Measurements from ENCODE around the gene COA3.
A peak's percentile ranks its signal among the peaks of the same experiment; 100 is the strongest.

Gene COA3

GRCh38 chr17:42798383-42799380 lies at the start of gene COA3, which contains the start of gene CNTD1:
COA3 (minus strand) TSS chr17:42798704; CDS start chr17:42798681, 23 bp downstream.
CNTD1 (plus strand) TSS chr17:42798861; CDS start chr17:42799068, 207 bp downstream.
- H3K9me3 ChIP-seq (ENCODE audit: control insufficient read depth in 2 of 2, low read length in 2 of 2): no peaks in the 10 kb centered on the region
- H3K27me3 ChIP-seq (ENCODE audit: control insufficient read depth in 1 of 2, insufficient read depth in 2 of 2, low read length in 2 of 2): no peaks in the 10 kb centered on the region
- H3K36me3 ChIP-seq (ENCODE audit: control insufficient read depth in 2 of 2, insufficient read depth in 2 of 2, low read length in 2 of 2): peaks cover 15 to 17% of the 10 kb centered on the region in 2 donors
- H3K27ac ChIP-seq (ENCODE audit: low read length): peak within 1 kb of the TSS; percentile 73
- peak within 1 kb of the TSS; percentile 98 to 99 for H3K4me3 ChIP-seq (ENCODE audit: low read length in 2 of 2)
- H3K4me1 ChIP-seq (ENCODE audit: control insufficient read depth, insufficient read depth, low read length): peaks cover 24% of the 10 kb centered on the region
- H3K9ac ChIP-seq (ENCODE audit: low read length in 2 of 2): peak within 1 kb of the TSS; percentile 94 to 98

GRCh38 chr17:42848093-42848492 lies 49.6 kb upstream of the COA3 start:
- no peak overlapping the region for H3K9ac ChIP-seq (ENCODE audit: low read length in 2 of 2)
- H3K4me3 ChIP-seq (ENCODE audit: low read length in 2 of 2): no peak overlapping the region
- H3K9me3 ChIP-seq (ENCODE audit: control insufficient read depth in 2 of 2, low read length in 2 of 2): no peaks in the 10 kb centered on the region
- H3K27me3 ChIP-seq (ENCODE audit: control insufficient read depth in 1 of 2, insufficient read depth in 2 of 2, low read length in 2 of 2): no peaks in the 10 kb centered on the region
- H3K36me3 ChIP-seq (ENCODE audit: control insufficient read depth in 2 of 2, insufficient read depth in 2 of 2, low read length in 2 of 2): peaks cover 10 to 23% of the 10 kb centered on the region in 2 donors
- H3K27ac ChIP-seq (ENCODE audit: low read length): no peak overlapping the region
- peaks cover 22% of the 10 kb centered on the region for H3K4me1 ChIP-seq (ENCODE audit: control insufficient read depth, insufficient read depth, low read length)

GRCh38 chr17:42846594-42847280 lies 48.2 kb upstream of the COA3 start:
- H3K4me1 ChIP-seq (ENCODE audit: control insufficient read depth, insufficient read depth, low read length): peaks cover 21% of the 10 kb centered on the region
- no peak overlapping the region for H3K9ac ChIP-seq (ENCODE audit: low read length in 2 of 2)
- H3K4me3 ChIP-seq (ENCODE audit: low read length in 2 of 2): no peak overlapping the region
- no peaks in the 10 kb centered on the region for H3K9me3 ChIP-seq (ENCODE audit: control insufficient read depth in 2 of 2, low read length in 2 of 2)
- H3K27ac ChIP-seq (ENCODE audit: low read length): no peak overlapping the region
- H3K36me3 ChIP-seq (ENCODE audit: control insufficient read depth in 2 of 2, insufficient read depth in 2 of 2, low read length in 2 of 2): peaks cover 19 to 34% of the 10 kb centered on the region in 2 donors
- no peaks in the 10 kb centered on the region for H3K27me3 ChIP-seq (ENCODE audit: control insufficient read depth in 1 of 2, insufficient read depth in 2 of 2, low read length in 2 of 2)

GRCh38 chr17:42845918-42846593 lies 47.6 kb upstream of the COA3 start:
- Histone ChIP-seq H3K36me3 (ENCODE audit: control insufficient read depth in 2 of 2, insufficient read depth in 2 of 2, low read length in 2 of 2) (peaks cover 26 to 40% of the 10 kb centered on the region in 2 donors), H3K27me3 (ENCODE audit: control insufficient read depth in 1 of 2, insufficient read depth in 2 of 2, low read length in 2 of 2) (no peaks in the 10 kb centered on the region), H3K9me3 (ENCODE audit: control insufficient read depth in 2 of 2, low read length in 2 of 2) (no peaks in the 10 kb centered on the region), H3K4me3 (ENCODE audit: low read length in 2 of 2) (no peak overlapping the region), H3K4me1 (ENCODE audit: control insufficient read depth, insufficient read depth, low read length) (peaks cover 20% of the 10 kb centered on the region), H3K9ac (ENCODE audit: low read length in 2 of 2) (no peak overlapping the region), H3K27ac (ENCODE audit: low read length) (no peak overlapping the region)

GRCh38 chr17:42845556-42845917 lies 47.0 kb upstream of the COA3 start:
- Histone ChIP-seq H3K4me1 (ENCODE audit: control insufficient read depth, insufficient read depth, low read length) (peaks cover 18% of the 10 kb centered on the region), H3K4me3 (ENCODE audit: low read length in 2 of 2) (no peak overlapping the region), H3K27ac (ENCODE audit: low read length) (no peak overlapping the region), H3K9me3 (ENCODE audit: control insufficient read depth in 2 of 2, low read length in 2 of 2) (no peaks in the 10 kb centered on the region), H3K36me3 (ENCODE audit: control insufficient read depth in 2 of 2, insufficient read depth in 2 of 2, low read length in 2 of 2) (peaks cover 26 to 42% of the 10 kb centered on the region in 2 donors), H3K27me3 (ENCODE audit: control insufficient read depth in 1 of 2, insufficient read depth in 2 of 2, low read length in 2 of 2) (no peaks in the 10 kb centered on the region), H3K9ac (ENCODE audit: low read length in 2 of 2) (no peak overlapping the region)

GRCh38 chr17:42844761-42845555 lies 46.5 kb upstream of the COA3 start:
- no peak overlapping the region for H3K4me3 ChIP-seq (ENCODE audit: low read length in 2 of 2)
- H3K9ac ChIP-seq (ENCODE audit: low read length in 2 of 2): no peak overlapping the region
- peaks cover 26 to 44% of the 10 kb centered on the region in 2 donors for H3K36me3 ChIP-seq (ENCODE audit: control insufficient read depth in 2 of 2, insufficient read depth in 2 of 2, low read length in 2 of 2)
- peaks cover 12% of the 10 kb centered on the region for H3K4me1 ChIP-seq (ENCODE audit: control insufficient read depth, insufficient read depth, low read length)
- no peaks in the 10 kb centered on the region for H3K9me3 ChIP-seq (ENCODE audit: control insufficient read depth in 2 of 2, low read length in 2 of 2)
- no peak overlapping the region for H3K27ac ChIP-seq (ENCODE audit: low read length)
- no peaks in the 10 kb centered on the region for H3K27me3 ChIP-seq (ENCODE audit: control insufficient read depth in 1 of 2, insufficient read depth in 2 of 2, low read length in 2 of 2)

GRCh38 chr17:42844271-42844670 lies 45.8 kb upstream of the COA3 start, which contains the start of gene AOC2:
AOC2 (plus strand) TSS chr17:42844580; CDS start chr17:42844627, 47 bp downstream.
- Histone ChIP-seq H3K9me3 (ENCODE audit: control insufficient read depth in 2 of 2, low read length in 2 of 2) (no peaks in the 10 kb centered on the region), H3K27me3 (ENCODE audit: control insufficient read depth in 1 of 2, insufficient read depth in 2 of 2, low read length in 2 of 2) (no peaks in the 10 kb centered on the region), H3K4me1 (ENCODE audit: control insufficient read depth, insufficient read depth, low read length) (peaks cover 5% of the 10 kb centered on the region), H3K9ac (ENCODE audit: low read length in 2 of 2) (no peak within 1 kb of the TSS), H3K36me3 (ENCODE audit: control insufficient read depth in 2 of 2, insufficient read depth in 2 of 2, low read length in 2 of 2) (peaks cover 30 to 46% of the 10 kb centered on the region in 2 donors), H3K4me3 (ENCODE audit: low read length in 2 of 2) (no peak within 1 kb of the TSS), H3K27ac (ENCODE audit: low read length) (peak within 1 kb of the TSS; percentile 60)

GRCh38 chr17:42843358-42843934 lies 44.9 kb upstream of the COA3 start:
- H3K4me3 ChIP-seq (ENCODE audit: low read length in 2 of 2): no peak overlapping the region
- H3K27ac ChIP-seq (ENCODE audit: low read length): peak overlapping the region; percentile 60
- no peaks in the 10 kb centered on the region for H3K27me3 ChIP-seq (ENCODE audit: control insufficient read depth in 1 of 2, insufficient read depth in 2 of 2, low read length in 2 of 2)
- H3K9ac ChIP-seq (ENCODE audit: low read length in 2 of 2): no peak overlapping the region
- H3K9me3 ChIP-seq (ENCODE audit: control insufficient read depth in 2 of 2, low read length in 2 of 2): no peaks in the 10 kb centered on the region
- H3K4me1 ChIP-seq (ENCODE audit: control insufficient read depth, insufficient read depth, low read length): peaks cover 2% of the 10 kb centered on the region
- H3K36me3 ChIP-seq (ENCODE audit: control insufficient read depth in 2 of 2, insufficient read depth in 2 of 2, low read length in 2 of 2): peaks cover 38 to 53% of the 10 kb centered on the region in 2 donors

- Histone ChIP-seq H3K9ac (ENCODE audit: low read length in 2 of 2) (no peak overlapping the region), H3K36me3 (ENCODE audit: control insufficient read depth in 2 of 2, insufficient read depth in 2 of 2, low read length in 2 of 2) (peaks cover 51 to 63% of the 10 kb centered on the region in 2 donors), H3K27me3 (ENCODE audit: control insufficient read depth in 1 of 2, insufficient read depth in 2 of 2, low read length in 2 of 2) (no peaks in the 10 kb centered on the region), H3K9me3 (ENCODE audit: control insufficient read depth in 2 of 2, low read length in 2 of 2) (no peaks in the 10 kb centered on the region), H3K4me1 (ENCODE audit: control insufficient read depth, insufficient read depth, low read length) (peaks cover 2% of the 10 kb centered on the region), H3K27ac (ENCODE audit: low read length) (no peak overlapping the region), H3K4me3 (ENCODE audit: low read length in 2 of 2) (no peak overlapping the region)
Observed at GRCh38 chr17:42841975-42842685, 43.6 kb upstream of the COA3 start.
